B cell (primary cell): ENCODE measurements around the gene MRPL14.

Experiments
- CTCF ChIP-seq: fragments of 200-600 bp; IDR thresholded peaks from one replicate; pipeline ENCODE4 v1.8.0; 2022; ENCODE audit warnings: antibody characterized with exemption, mild to moderate bottlenecking
- EZH2 ChIP-seq: IDR thresholded peaks from 2 replicates; pipeline ENCODE4 v1.6.1; 2012; ENCODE audit warnings: borderline replicate concordance, low read depth, mild to moderate bottlenecking, moderate library complexity, low read length; ENCODE audit not compliant: insufficient read depth, poor library complexity, severe bottlenecking

GRCh38 chr6:44169886-44170570, 42.8 kb upstream of the MRPL14 start:
- TF ChIP-seq CTCF, result no peak
- no peak for TF ChIP-seq EZH2
